GM18517 (cell line): ENCODE measurements around the gene FAM162B.
"Not testable (repeated sequence)": the region's sequence is repeated elsewhere in the genome, so short reads cannot be mapped to it uniquely, and the experiment has no call there.

Experiments used
- ATAC-seq: cut with Tn5 transposase; IDR thresholded peaks from one replicate; pipeline ENCODE4 v1.9.1; 2021; ENCODE audit warnings: mild to moderate bottlenecking, moderate library complexity; ENCODE audit not compliant: unreplicated experiment

Gene FAM162B

DNA sequence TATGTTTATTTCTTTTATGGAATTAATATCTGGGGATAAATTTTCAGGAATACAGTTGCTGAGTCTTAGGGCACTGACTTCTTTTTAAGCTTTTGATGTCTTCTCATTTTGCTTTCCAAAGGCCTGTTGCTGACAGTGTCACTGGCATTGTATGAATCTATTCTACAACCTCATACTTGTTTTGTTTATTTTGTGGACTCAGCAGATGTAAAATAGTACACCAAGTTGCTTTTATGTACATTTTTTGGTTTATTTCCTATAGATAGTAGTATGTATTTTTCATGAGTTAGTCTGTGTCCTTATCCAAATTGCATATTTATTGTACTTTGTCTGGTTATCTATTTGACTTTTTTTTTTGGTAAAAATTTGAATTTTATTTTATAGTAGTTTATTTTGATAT, 35.0 kb downstream of the FAM162B start:
- no peak for ATAC-seq

DNA sequence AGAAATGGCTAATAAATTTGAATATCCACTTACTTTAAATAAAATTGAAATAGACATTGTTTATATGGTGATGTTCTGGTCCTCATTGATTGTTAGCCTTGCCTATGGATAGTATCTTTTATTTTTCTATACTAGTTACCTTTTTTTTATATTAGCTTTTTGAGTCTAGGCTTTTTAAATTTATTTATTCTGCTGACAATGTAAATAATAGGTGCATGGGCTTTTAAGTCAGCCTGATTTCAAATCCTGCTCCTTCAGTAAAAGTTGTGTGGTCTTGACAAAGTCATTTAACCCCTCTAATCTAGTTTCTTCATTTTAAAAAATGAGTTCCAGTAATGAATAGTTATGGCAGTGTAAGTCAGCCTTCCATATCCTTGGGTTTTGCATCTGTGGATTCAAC, 38.6 kb downstream of the FAM162B start:
- ATAC-seq, result no peak

DNA sequence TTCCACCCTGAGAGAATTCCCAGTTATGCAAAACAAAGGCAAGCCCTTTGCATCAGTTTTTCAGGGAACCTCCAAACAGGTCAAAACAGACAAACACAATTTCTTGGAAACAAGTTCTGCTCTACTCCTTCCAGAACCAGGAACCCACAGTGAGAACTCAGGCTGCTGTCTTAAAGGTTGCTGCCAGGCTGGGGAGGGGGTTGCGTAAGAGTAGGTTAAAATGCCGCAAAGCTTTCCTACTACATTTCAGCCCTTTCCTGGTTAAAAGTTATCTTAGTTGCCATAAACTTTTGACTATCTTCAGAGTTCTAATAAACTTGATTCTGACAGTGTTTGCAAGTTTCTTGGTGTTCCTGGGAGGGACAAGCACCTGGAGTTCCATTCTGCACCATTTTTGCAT, 50.8 kb downstream of the FAM162B start:
- ATAC-seq, result no peak

DNA sequence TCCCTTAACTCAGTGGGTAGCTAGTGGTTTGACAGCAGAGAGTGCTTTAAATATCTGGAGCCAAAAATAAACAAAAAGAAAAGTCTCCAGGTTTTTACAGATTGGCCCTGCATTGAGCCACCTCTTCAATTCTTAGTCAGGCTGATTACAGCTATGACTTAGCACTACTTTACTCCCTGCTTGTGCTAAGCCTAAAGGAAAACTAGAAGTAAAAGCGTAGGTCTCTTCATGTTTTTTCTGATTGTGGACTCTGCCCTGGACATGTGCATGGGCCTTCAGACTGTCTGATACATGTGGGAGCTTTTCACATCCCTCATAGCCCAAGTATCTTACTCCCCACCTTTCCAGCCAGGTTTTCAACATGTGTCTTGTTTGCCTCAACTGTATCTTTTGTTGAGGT, 51.2 kb downstream of the FAM162B start:
- ATAC-seq, result no peak

DNA sequence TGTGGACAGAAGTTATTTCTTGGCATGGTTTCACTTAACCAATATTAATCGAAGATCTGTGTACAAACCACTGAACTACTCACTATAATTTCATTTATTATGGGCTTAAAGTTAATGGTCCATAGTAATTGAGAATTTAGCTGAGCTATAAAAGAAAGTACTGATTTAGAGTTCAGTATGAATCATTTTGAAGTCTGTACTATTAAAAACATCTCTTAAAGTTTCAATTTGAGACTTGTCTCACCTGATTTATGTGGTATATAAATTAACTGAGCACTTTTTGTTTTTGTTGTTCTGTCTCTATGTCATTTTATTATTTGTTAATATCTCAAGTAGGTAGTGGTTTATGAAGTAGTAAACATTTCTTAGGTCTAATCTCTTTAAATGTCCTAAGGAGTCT, 59.6 kb downstream of the FAM162B start:
- ATAC-seq, result no peak

DNA sequence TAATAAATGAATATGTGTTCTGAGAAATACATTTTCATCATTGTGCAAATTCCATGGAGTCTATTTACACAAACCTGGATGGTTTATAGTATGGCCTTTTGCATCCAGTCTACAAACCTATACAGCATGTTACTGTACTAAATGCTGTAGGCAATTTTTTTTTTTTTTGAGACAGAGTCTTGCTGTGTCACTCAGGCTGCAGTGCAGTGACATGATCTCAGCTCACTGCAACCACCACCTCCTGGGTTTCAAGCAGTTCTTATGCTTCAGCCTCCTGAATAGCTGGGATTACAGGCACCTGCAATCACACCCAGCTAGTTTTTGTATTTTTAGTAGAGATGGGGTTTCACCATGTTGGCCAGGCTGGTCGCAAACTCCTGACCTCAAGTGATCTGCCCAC, 61.6 kb downstream of the FAM162B start:
- not testable (repeated sequence) for ATAC-seq
